ENCODE results near the gene GATAD2B. TPM values are rescaled to one million over a fixed set of nuclear protein-coding genes. Genes with fewer than 3 reads are reported as not detected.
"Not testable (repeated sequence)": the region's sequence is repeated elsewhere in the genome, so short reads cannot be mapped to it uniquely, and the experiment has no call there.

GATAD2B gene
- total RNA-seq, 1 experiment from 2014 or later: 8.9 TPM

DNA sequence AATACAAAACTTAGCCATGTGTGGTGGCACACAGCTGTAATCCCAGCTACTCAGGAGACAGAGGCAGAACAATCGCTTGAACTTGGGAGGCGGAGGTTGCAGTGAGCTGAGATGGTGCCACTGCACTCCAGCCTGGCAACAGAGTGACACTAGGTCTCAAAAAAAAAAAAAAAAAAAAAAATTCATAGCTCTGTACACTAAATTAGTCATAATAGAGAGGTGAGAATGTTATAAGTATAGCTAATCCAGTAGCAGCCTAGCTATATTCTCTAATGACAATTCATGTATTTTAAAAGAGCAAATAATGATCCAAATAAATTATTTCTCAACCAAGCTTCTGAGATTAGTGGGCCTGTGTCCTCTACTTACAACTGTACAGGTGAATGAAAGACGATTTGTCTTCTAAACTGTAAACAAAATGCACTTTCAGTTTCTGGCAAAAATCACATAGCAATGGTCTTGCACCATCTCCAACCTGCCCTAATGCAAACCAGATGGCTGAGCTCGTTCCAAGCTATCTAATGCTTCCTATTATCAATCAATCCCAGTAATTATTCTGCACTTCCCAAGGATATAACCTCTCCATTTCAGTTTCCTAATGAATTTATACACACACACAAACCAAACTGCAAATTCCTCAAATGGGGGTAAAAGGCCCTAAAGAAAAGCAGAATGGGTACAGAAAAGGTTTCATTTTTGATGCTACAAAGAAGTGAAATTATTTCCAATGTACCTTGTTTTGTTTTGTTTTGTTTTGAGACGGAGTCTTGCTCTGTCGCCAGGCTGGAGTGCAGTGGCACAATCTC lies 56.5 kb downstream of the GATAD2B start:
- no peaks in the 10 kb centered on the region for H3K36me3 ChIP-seq (replicated peaks; ENCODE audit: control insufficient read depth, insufficient read depth, low read length)
- no peaks in the 10 kb centered on the region for H3K27me3 ChIP-seq (ENCODE audit: control insufficient read depth, insufficient read depth, low read length)
- no peak for DNase-seq
- H3K4me3 ChIP-seq (ENCODE audit: insufficient read depth, low read depth, low read length): no peak overlapping the region

GRCh38 chr1:153860285-153860684 lies 62.5 kb downstream of the GATAD2B start:
- no peak overlapping the region for H3K4me3 ChIP-seq (ENCODE audit: insufficient read depth, low read depth, low read length)
- no peak for DNase-seq
- no peaks in the 10 kb centered on the region for H3K36me3 ChIP-seq (replicated peaks; ENCODE audit: control insufficient read depth, insufficient read depth, low read length)
- no peaks in the 10 kb centered on the region for H3K27me3 ChIP-seq (ENCODE audit: control insufficient read depth, insufficient read depth, low read length)

DNA sequence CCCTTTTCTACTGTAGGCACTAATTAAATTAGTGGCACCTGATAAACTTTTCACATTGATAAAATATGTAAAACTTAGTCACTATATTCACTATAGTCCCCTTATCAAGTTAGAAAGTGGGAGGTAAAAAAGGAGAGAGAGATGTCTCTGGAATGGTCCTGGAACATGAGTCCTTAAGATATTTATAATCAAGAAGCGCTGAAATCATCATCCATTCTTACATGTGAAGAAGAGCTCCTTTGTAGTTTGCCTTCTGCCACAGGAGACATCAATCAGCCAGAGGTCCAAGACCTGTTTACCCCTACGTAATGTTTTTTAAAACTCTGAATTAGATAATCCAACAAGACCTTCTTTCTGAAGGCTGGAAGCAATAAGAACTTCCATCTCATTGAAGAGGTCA lies 65.3 kb downstream of the GATAD2B start:
- Histone ChIP-seq H3K4me3 (ENCODE audit: insufficient read depth, low read depth, low read length) (no peak overlapping the region), H3K36me3 (replicated peaks; ENCODE audit: control insufficient read depth, insufficient read depth, low read length) (no peaks in the 10 kb centered on the region), H3K27me3 (ENCODE audit: control insufficient read depth, insufficient read depth, low read length) (no peaks in the 10 kb centered on the region)
- no peak for DNase-seq

- Histone ChIP-seq H3K4me3 (ENCODE audit: insufficient read depth, low read depth, low read length) (no peak overlapping the region), H3K27me3 (ENCODE audit: control insufficient read depth, insufficient read depth, low read length) (no peaks in the 10 kb centered on the region), H3K36me3 (replicated peaks; ENCODE audit: control insufficient read depth, insufficient read depth, low read length) (no peaks in the 10 kb centered on the region)
- no peak for DNase-seq
These were observed 66.0 kb downstream of the GATAD2B start for GRCh38 chr1:153856763-153857162.

DNA sequence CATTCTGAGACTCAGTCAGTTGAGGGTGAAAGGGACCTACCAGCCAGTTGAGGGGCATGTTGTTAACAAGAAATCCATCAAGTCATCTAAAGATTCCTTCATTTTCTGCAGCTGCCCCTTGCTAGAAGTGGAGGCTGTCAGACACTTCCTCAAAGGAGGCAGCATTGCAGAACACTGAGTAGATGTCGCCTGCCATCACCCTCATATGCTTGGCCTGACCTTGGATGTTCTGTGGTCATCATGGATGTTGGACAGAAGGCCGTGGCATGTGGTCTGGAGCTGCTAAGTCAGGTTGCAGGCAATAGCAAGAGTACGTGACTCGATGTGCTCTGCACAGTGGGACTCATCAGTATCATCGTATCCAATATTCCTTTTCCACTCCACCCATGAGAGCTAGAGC lies 70.6 kb downstream of the GATAD2B start:
- no peak for DNase-seq
- Histone ChIP-seq H3K27me3 (ENCODE audit: control insufficient read depth, insufficient read depth, low read length) (no peaks in the 10 kb centered on the region), H3K4me3 (ENCODE audit: insufficient read depth, low read depth, low read length) (no peak overlapping the region), H3K36me3 (replicated peaks; ENCODE audit: control insufficient read depth, insufficient read depth, low read length) (no peaks in the 10 kb centered on the region)

DNA sequence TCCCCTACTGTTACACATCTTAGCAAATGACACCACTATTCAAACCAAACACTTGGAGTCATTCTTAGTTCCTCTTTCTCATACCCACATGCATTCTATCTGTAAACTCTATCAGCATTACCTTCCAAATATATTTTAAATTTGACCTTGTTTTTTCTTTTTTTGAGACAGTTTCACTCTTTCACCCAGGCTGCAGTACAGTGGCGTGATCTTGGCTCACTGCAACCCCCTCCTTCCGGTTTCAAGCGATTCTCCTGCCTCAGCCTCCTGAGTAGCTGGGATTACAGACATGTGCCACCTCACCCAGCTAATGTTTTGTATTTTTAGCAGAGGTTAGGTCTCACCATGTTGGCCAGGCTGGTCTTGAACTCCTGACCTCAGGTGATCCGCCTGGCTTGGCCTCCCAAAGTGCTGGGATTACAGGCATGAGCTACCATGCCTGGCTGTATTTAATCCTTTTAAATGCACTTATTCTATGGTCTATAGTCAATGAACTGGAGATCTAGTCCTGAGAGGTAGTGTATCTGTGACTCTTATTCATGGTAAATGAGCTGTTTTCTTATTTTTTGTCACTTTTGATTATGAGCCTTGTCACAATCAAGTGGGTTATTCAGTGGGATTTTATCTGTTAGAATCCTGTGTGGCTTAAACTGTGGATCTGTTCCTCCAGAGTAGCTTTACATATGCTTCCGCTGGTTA lies 73.1 kb downstream of the GATAD2B start:
- Histone ChIP-seq H3K27me3 (ENCODE audit: control insufficient read depth, insufficient read depth, low read length) (no peaks in the 10 kb centered on the region), H3K36me3 (replicated peaks; ENCODE audit: control insufficient read depth, insufficient read depth, low read length) (no peaks in the 10 kb centered on the region), H3K4me3 (ENCODE audit: insufficient read depth, low read depth, low read length) (no peak overlapping the region)
- DNase-seq: no peak

DNA sequence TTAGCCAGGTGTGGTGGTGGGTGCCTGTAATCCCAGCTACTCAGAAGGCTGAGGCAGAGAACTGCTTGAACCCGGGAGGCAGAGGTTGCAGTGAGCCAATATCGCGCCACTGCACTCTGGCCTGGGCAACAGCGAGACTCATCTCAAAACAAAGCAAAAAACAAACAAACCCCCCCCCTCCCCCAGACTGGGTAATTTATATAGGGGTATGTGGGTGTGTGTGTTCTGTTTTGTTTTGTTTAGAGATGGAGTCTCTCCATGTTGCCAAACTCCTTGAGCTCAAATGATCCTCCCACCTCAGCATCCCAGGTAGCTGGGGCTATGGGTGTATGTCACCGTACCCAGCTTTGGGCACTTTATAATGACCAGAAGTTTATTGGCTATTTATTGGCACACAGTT lies 74.0 kb downstream of the GATAD2B start:
- H3K27me3 ChIP-seq (ENCODE audit: control insufficient read depth, insufficient read depth, low read length): no peaks in the 10 kb centered on the region
- no peak for DNase-seq
- no peak overlapping the region for H3K4me3 ChIP-seq (ENCODE audit: insufficient read depth, low read depth, low read length)
- no peaks in the 10 kb centered on the region for H3K36me3 ChIP-seq (replicated peaks; ENCODE audit: control insufficient read depth, insufficient read depth, low read length)

DNA sequence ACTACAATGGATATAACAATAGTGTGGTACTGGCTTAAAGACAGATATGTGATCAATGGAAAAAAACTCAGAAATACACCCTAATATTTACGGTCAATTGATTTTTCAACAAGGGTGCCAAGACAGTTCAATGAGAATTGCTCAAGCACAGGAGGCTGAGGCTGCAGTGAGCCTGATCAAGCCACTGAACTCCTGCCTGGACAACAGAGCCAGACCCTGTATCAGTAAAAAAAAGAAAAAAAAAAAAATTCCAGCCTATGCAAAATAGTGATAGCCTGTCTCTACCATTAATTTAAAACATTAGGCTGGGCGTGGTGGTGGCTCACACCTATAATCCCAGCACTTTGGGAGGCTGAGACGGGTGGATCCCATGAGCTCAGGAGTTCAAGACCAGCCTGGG lies 77.6 kb downstream of the GATAD2B start:
- no peak overlapping the region for H3K4me3 ChIP-seq (ENCODE audit: insufficient read depth, low read depth, low read length)
- no peak for DNase-seq
- H3K27me3 ChIP-seq (ENCODE audit: control insufficient read depth, insufficient read depth, low read length): no peaks in the 10 kb centered on the region
- H3K36me3 ChIP-seq (replicated peaks; ENCODE audit: control insufficient read depth, insufficient read depth, low read length): no peaks in the 10 kb centered on the region

- DNase-seq; H3K36me3 ChIP-seq (replicated peaks; ENCODE audit: control insufficient read depth, insufficient read depth, low read length); H3K27me3 ChIP-seq (ENCODE audit: control insufficient read depth, insufficient read depth, low read length); H3K4me3 ChIP-seq (ENCODE audit: insufficient read depth, low read depth, low read length): not testable (repeated sequence)
These were observed 78.4 kb downstream of the GATAD2B start for GRCh38 chr1:153844349-153844748.

DNA sequence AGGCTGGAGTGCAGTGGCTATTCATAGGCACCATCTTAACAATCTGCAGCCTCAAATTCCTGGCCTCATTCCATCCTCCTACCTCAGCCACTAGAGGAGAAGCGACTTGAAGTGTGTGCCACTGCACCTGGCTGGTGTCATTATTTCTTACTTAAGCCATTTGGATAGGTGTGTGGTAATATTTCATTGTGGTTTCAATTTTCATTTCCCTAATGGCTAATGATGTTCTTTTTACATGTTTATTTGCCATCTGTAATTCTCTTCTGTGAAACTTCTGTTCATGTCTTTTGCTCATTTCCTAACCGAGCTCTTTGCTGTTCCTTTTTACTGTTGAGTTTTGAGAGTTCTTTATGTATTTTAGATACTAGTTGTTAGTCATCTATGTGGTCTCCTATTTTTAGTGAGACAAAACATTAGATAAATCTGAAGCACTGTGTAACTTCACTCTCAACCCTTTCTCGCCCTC lies 80.7 kb downstream of the GATAD2B start:
- Histone ChIP-seq H3K27me3 (ENCODE audit: control insufficient read depth, insufficient read depth, low read length) (no peaks in the 10 kb centered on the region), H3K4me3 (ENCODE audit: insufficient read depth, low read depth, low read length) (no peak overlapping the region), H3K36me3 (replicated peaks; ENCODE audit: control insufficient read depth, insufficient read depth, low read length) (no peaks in the 10 kb centered on the region)
- DNase-seq: no peak

DNA sequence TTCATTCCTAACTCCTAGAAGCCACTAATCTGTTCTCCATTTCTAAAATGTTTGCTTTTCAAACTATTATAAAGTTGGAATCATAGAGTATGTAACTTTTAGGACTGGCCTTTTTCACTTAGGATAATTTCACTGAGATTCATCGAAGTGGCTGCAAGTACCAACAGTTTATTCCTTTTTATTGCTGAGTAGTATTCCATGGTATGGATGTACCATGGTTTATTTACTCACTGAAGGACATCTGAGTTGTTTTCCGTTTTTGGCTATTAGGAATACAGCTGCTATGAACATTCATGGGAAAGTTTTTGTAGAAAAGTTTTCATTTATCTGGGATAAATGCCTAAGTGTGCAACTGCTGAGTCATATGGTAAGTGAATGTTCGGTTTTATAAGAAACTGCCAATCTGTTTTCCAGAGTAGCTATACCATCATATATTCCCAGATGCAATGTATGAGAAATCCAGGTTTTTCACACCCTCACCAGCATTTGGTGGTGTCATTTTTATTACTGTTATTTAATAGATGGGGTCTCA lies 81.2 kb downstream of the GATAD2B start:
- H3K27me3 ChIP-seq (ENCODE audit: control insufficient read depth, insufficient read depth, low read length): no peaks in the 10 kb centered on the region
- H3K36me3 ChIP-seq (replicated peaks; ENCODE audit: control insufficient read depth, insufficient read depth, low read length): no peaks in the 10 kb centered on the region
- H3K4me3 ChIP-seq (ENCODE audit: insufficient read depth, low read depth, low read length): no peak overlapping the region
- no peak for DNase-seq

DNA sequence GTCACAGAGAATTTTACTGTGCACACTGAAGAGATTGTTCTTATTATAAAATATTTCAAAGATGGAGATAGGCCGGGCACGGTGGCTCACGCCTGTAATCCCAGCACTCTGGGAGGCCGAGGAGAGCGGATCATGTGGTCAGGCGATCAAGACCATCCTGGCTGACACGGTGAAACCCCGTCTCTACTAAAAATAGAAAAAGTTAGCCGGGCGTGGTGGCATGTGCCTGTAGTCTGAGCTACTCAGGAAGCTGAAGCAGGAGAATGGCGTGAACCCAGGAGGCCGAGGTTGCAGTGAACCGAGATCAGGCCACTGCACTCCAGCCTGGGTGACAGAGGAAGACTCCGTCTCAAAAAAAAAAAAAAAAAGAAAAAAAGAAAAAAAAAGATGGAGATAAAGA lies 82.0 kb downstream of the GATAD2B start:
- H3K4me3 ChIP-seq (ENCODE audit: insufficient read depth, low read depth, low read length); H3K36me3 ChIP-seq (replicated peaks; ENCODE audit: control insufficient read depth, insufficient read depth, low read length); DNase-seq; H3K27me3 ChIP-seq (ENCODE audit: control insufficient read depth, insufficient read depth, low read length): not testable (repeated sequence)

DNA sequence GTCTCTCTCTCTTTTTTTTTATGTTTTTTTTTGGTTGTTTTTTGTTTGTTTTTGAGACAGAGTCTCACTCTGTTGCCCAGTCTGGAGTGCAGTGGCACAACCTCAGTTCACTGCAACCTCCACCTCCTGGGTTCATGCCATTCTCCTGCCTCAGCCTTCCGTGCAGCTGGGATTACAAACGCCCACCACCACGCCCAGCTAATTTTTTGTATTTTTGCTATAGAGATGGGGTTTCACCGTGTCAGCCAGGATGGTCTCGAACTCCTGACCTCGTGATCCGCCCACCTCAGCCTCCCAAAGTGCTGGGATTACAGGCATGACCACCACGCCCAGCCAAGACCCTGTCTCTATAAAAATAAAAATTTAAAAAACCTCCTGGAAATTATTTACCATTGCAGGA lies 88.8 kb downstream of the GATAD2B start:
- H3K4me3 ChIP-seq (ENCODE audit: insufficient read depth, low read depth, low read length); H3K27me3 ChIP-seq (ENCODE audit: control insufficient read depth, insufficient read depth, low read length); DNase-seq; H3K36me3 ChIP-seq (replicated peaks; ENCODE audit: control insufficient read depth, insufficient read depth, low read length): not testable (repeated sequence)

- H3K4me3 ChIP-seq (ENCODE audit: insufficient read depth, low read depth, low read length): no peak overlapping the region
- DNase-seq: no peak
- H3K36me3 ChIP-seq (replicated peaks; ENCODE audit: control insufficient read depth, insufficient read depth, low read length): no peaks in the 10 kb centered on the region; the same call in 1 of the 2 replicates
- H3K27me3 ChIP-seq (ENCODE audit: control insufficient read depth, insufficient read depth, low read length): no peaks in the 10 kb centered on the region
These were observed 89.6 kb downstream of the GATAD2B start for GRCh38 chr1:153833171-153833570.

GRCh38 chr1:153832293-153832692 lies 90.5 kb downstream of the GATAD2B start:
- no peak for DNase-seq
- Histone ChIP-seq H3K4me3 (ENCODE audit: insufficient read depth, low read depth, low read length) (no peak overlapping the region), H3K27me3 (ENCODE audit: control insufficient read depth, insufficient read depth, low read length) (no peaks in the 10 kb centered on the region), H3K36me3 (replicated peaks; ENCODE audit: control insufficient read depth, insufficient read depth, low read length) (peaks cover 4% of the 10 kb centered on the region)
